ENCODE measurements around the gene SMIM44. TPM values are rescaled to one million over a fixed set of nuclear protein-coding genes. Genes with fewer than 3 reads are reported as not detected.

SMIM44 gene
- total RNA-seq, 3 donors from 2014 or later, result not detected

GRCh38 chr19:3468211-3468610 is 15.0 kb downstream of the SMIM44 start:
- Histone ChIP-seq H3K9me3 (no peaks in the 10 kb centered on the region), H3K27ac (peak overlapping the region in 1 of 2 donors; percentile 40), H3K4me1 (peaks cover 0 to 3% of the 10 kb centered on the region in 2 donors), H3K4me3 (no peak overlapping the region), H3K36me3 (no peaks in the 10 kb centered on the region), H3K27me3 (no peaks in the 10 kb centered on the region)
- TF ChIP-seq POLR2A (IDR thresholded peaks at IDR 0.05), result no peak
- TF ChIP-seq CTCF (IDR thresholded peaks at IDR 0.05), result no peak
- TF ChIP-seq POLR2AphosphoS5 (IDR thresholded peaks at IDR 0.05), result no peak
- DNase-seq (ENCODE audit: low spot score in 2 of 2), result no peak
- intact Hi-C loops (cut with DNase I; ENCODE audit: low total_unique reads), result loop anchor here (10.0 kb wide), 1 partner anchor 143 kb away; no protein-coding TSS in a partner anchor

GRCh38 chr19:3467437-3468198 is 15.6 kb downstream of the SMIM44 start:
- Histone ChIP-seq H3K4me3 (peak overlapping the region in 1 of 3 donors; percentile 5), H3K9me3 (no peaks in the 10 kb centered on the region), H3K4me1 (peaks cover 0 to 3% of the 10 kb centered on the region in 2 donors), H3K27me3 (no peaks in the 10 kb centered on the region), H3K36me3 (no peaks in the 10 kb centered on the region), H3K27ac (peak overlapping the region in 1 of 2 donors; percentile 40)
- DNase-seq (ENCODE audit: low spot score in 2 of 2), result no peak
- no peak for TF ChIP-seq CTCF (IDR thresholded peaks at IDR 0.05)
- no peak for TF ChIP-seq POLR2A (IDR thresholded peaks at IDR 0.05)
- no peak for TF ChIP-seq POLR2AphosphoS5 (IDR thresholded peaks at IDR 0.05)
- intact Hi-C loops (cut with DNase I; ENCODE audit: low total_unique reads), result loop anchor here (10.0 kb wide), 1 partner anchor 143 kb away; no protein-coding TSS in a partner anchor

GRCh38 chr19:3466635-3467034 is 16.6 kb downstream of the SMIM44 start:
- Histone ChIP-seq H3K4me3 (no peak overlapping the region), H3K36me3 (no peaks in the 10 kb centered on the region), H3K4me1 (no peaks in the 10 kb centered on the region), H3K27me3 (no peaks in the 10 kb centered on the region), H3K9me3 (no peaks in the 10 kb centered on the region), H3K27ac (peak overlapping the region in 1 of 2 donors; percentile 40)
- intact Hi-C loops (cut with DNase I; ENCODE audit: low total_unique reads), result loop anchor here (10.0 kb wide), 1 partner anchor 142 kb away; no protein-coding TSS in a partner anchor
- TF ChIP-seq POLR2A (IDR thresholded peaks at IDR 0.05), result no peak
- no peak for TF ChIP-seq POLR2AphosphoS5 (IDR thresholded peaks at IDR 0.05)
- TF ChIP-seq CTCF (IDR thresholded peaks at IDR 0.05), result no peak
- DNase-seq (ENCODE audit: low spot score in 2 of 2), result peak in 1 of 2 donors; percentile 88

GRCh38 chr19:3465552-3465951 is 17.7 kb downstream of the SMIM44 start:
- peak overlapping the region; percentile 36 to 56 for H3K27ac ChIP-seq
- H3K9me3 ChIP-seq, result no peaks in the 10 kb centered on the region
- H3K4me1 ChIP-seq, result no peaks in the 10 kb centered on the region
- TF ChIP-seq POLR2AphosphoS5 (IDR thresholded peaks at IDR 0.05), result no peak
- no peak for TF ChIP-seq POLR2A (IDR thresholded peaks at IDR 0.05)
- no peak for TF ChIP-seq CTCF (IDR thresholded peaks at IDR 0.05)
- no peaks in the 10 kb centered on the region for H3K36me3 ChIP-seq
- intact Hi-C loops (cut with DNase I; ENCODE audit: low total_unique reads), result loop anchor here (10.0 kb wide), 1 partner anchor 141 kb away; no protein-coding TSS in a partner anchor
- H3K4me3 ChIP-seq, result no peak overlapping the region
- no peak for DNase-seq (ENCODE audit: low spot score in 2 of 2)
- H3K27me3 ChIP-seq, result no peaks in the 10 kb centered on the region

GRCh38 chr19:3464587-3465235 is 18.5 kb downstream of the SMIM44 start:
- Histone ChIP-seq H3K36me3 (no peaks in the 10 kb centered on the region), H3K4me1 (no peaks in the 10 kb centered on the region), H3K4me3 (no peak overlapping the region), H3K9me3 (no peaks in the 10 kb centered on the region), H3K27ac (peak overlapping the region; percentile 15 to 58), H3K27me3 (no peaks in the 10 kb centered on the region)
- intact Hi-C loops (cut with DNase I; ENCODE audit: low total_unique reads), result loop anchor here (10.0 kb wide), 1 partner anchor 140 kb away; no protein-coding TSS in a partner anchor
- DNase-seq (ENCODE audit: low spot score in 2 of 2), result no peak
- no peak for TF ChIP-seq POLR2A (IDR thresholded peaks at IDR 0.05)
- TF ChIP-seq CTCF (IDR thresholded peaks at IDR 0.05), result no peak
- no peak for TF ChIP-seq POLR2AphosphoS5 (IDR thresholded peaks at IDR 0.05)
